ENCODE measurements around the gene RMI2. TPM values are rescaled to one million over a fixed set of nuclear protein-coding genes. Genes with fewer than 3 reads are reported as not detected.
"Not testable (repeated sequence)": the region's sequence is repeated elsewhere in the genome, so short reads cannot be mapped to it uniquely, and the experiment has no call there.

The RMI2 gene
- total and polyA plus RNA-seq, 4 donors: 0.28 to 8.5 (median 0.83) TPM

DNA sequence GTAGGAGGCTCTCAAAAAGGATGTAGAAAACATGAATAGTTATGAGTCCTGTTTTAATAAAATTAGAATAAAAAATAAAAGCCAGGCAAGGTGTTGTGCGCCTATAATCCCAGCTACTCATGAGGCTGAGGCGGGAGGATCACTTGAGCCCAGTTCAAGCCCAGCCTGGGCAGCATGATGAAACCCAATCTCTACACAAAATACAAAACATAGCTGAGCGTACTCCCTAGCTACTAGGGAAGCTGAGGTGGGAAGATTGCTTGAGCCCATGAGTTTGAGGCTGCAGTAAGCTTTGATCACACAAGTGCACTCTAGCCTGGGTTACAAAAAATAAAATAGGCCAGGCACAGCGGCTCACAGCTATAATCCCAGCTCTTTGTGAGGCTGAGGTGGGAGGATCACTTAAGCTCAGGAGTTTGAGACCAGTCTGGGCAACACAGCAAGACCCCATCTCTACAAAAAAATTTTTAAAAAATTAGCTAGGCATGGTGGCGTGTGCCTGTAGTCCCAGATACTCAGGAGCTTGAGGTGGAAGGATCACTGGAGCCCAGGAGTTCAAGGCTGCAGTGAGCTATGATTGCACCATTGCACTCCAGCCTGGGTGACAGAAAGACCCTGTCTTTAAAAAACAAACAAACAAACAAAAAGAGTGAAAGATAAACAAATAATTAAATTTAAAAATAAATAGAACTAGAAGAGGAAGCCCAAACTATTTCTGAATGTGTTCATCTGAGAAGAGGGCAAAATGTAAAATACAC is 46.9 kb upstream of the RMI2 start:
- DNase-seq (ENCODE audit: low spot score): no peak
- Histone ChIP-seq H3K27me3 (ENCODE audit: control insufficient read depth in 4 of 4, insufficient read depth in 4 of 4, low read length in 3 of 4) (no peaks in the 10 kb centered on the region), H3K4me1 (ENCODE audit: control insufficient read depth in 4 of 4, insufficient read depth in 4 of 4, low read length in 3 of 4) (peaks cover 6 to 17% (median 11%) of the 10 kb centered on the region in 4 donors), H3K4me3 (ENCODE audit: low read depth in 1 of 3, low read length in 3 of 3) (no peak overlapping the region), H3K27ac (ENCODE audit: low read depth in 1 of 2, low read length in 2 of 2) (no peak overlapping the region), H3K9me3 (ENCODE audit: control insufficient read depth in 4 of 4, low read length in 3 of 4) (no peaks in the 10 kb centered on the region), H3K9ac (ENCODE audit: low read depth in 1 of 2, low read length in 2 of 2) (no peak overlapping the region), H3K36me3 (ENCODE audit: control insufficient read depth in 4 of 4, insufficient read depth in 3 of 4, low read depth in 1 of 4, low read length in 3 of 4) (no peaks in the 10 kb centered on the region)
- WGBS: 97% methylated on average over 5 of the region's 5 CpGs
- TF ChIP-seq CTCF (IDR thresholded peaks at IDR 0.05; ENCODE audit: low read depth, low read length, missing input control) (no peak), EGR1 (IDR thresholded peaks at IDR 0.05; ENCODE audit: low read depth in 2 of 2) (no peak), YY1 (IDR thresholded peaks at IDR 0.05) (no peak), TAF1 (conservative IDR thresholded peaks at IDR 0.05) (no peak)
- TF ChIP-seq, protein P1, sequence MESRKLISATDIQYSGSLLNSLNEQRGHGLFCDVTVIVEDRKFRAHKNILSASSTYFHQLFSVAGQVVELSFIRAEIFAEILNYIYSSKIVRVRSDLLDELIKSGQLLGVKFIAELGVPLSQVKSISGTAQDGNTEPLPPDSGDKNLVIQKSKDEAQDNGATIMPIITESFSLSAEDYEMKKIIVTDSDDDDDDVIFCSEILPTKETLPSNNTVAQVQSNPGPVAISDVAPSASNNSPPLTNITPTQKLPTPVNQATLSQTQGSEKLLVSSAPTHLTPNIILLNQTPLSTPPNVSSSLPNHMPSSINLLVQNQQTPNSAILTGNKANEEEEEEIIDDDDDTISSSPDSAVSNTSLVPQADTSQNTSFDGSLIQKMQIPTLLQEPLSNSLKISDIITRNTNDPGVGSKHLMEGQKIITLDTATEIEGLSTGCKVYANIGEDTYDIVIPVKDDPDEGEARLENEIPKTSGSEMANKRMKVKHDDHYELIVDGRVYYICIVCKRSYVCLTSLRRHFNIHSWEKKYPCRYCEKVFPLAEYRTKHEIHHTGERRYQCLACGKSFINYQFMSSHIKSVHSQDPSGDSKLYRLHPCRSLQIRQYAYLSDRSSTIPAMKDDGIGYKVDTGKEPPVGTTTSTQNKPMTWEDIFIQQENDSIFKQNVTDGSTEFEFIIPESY (IDR thresholded peaks at IDR 0.05): no peak

GRCh38 chr16:11298950-11299547 is 46.2 kb upstream of the RMI2 start:
- H3K36me3 ChIP-seq (ENCODE audit: control insufficient read depth in 4 of 4, insufficient read depth in 3 of 4, low read depth in 1 of 4, low read length in 3 of 4); H3K27me3 ChIP-seq (ENCODE audit: control insufficient read depth in 4 of 4, insufficient read depth in 4 of 4, low read length in 3 of 4); H3K9ac ChIP-seq (ENCODE audit: low read depth in 1 of 2, low read length in 2 of 2); DNase-seq (ENCODE audit: low spot score); H3K4me3 ChIP-seq (ENCODE audit: low read depth in 1 of 3, low read length in 3 of 3); H3K9me3 ChIP-seq (ENCODE audit: control insufficient read depth in 4 of 4, low read length in 3 of 4); H3K27ac ChIP-seq (ENCODE audit: low read depth in 1 of 2, low read length in 2 of 2): not testable (repeated sequence)
- peaks cover 6 to 17% (median 11%) of the 10 kb centered on the region in 4 donors for H3K4me1 ChIP-seq (ENCODE audit: control insufficient read depth in 4 of 4, insufficient read depth in 4 of 4, low read length in 3 of 4)
- WGBS: 91% methylated on average over 13 of the region's 13 CpGs

DNA sequence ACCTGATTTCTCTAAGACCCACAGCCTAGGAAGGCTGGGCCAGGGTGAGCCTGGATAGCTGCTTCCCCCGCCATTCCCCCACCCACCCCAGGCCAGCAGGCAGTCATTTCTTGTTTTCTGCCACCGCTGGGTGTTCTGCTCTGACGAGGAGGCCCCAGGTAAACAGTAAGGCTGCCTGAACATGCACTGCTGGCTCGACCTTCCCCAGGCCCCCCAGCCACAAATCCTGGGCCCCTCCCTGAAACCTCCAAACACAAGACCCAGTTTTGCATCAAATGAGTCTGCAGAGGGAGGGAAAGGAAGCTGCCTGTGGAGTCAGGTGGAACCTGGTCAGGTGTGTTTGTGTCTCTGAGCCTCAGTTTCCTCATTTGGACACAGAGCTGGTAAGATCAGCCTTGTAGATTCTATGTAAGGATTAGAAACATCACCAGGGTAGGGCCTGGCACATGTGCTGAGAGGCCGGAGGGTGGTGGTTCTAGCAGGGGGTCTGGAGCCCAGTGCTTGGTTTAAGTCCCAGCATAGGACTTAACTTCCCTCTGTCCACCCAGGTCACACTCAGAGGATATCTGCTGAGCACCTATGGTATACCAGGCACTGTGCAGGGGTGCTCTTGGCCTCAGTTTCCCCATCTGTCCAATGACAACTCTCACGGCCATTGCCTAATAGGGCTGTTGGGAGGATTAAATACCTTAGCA is 45.2 kb upstream of the RMI2 start:
- no peaks in the 10 kb centered on the region for H3K36me3 ChIP-seq (ENCODE audit: control insufficient read depth in 4 of 4, insufficient read depth in 3 of 4, low read depth in 1 of 4, low read length in 3 of 4)
- 88% methylated on average over 6 of the region's 6 CpGs for WGBS
- H3K9ac ChIP-seq (ENCODE audit: low read depth in 1 of 2, low read length in 2 of 2): no peak overlapping the region
- no peaks in the 10 kb centered on the region for H3K27me3 ChIP-seq (ENCODE audit: control insufficient read depth in 4 of 4, insufficient read depth in 4 of 4, low read length in 3 of 4)
- no peak overlapping the region for H3K4me3 ChIP-seq (ENCODE audit: low read depth in 1 of 3, low read length in 3 of 3)
- H3K4me1 ChIP-seq (ENCODE audit: control insufficient read depth in 4 of 4, insufficient read depth in 4 of 4, low read length in 3 of 4): peaks cover 6 to 17% (median 11%) of the 10 kb centered on the region in 4 donors
- H3K27ac ChIP-seq (ENCODE audit: low read depth in 1 of 2, low read length in 2 of 2): no peak overlapping the region
- no peaks in the 10 kb centered on the region for H3K9me3 ChIP-seq (ENCODE audit: control insufficient read depth in 4 of 4, low read length in 3 of 4)
- no peak for DNase-seq (ENCODE audit: low spot score)
- TF ChIP-seq NR2F2 (IDR thresholded peaks at IDR 0.05) (no peak), GABPA (IDR thresholded peaks at IDR 0.05 in 1 of 2, conservative IDR thresholded peaks at IDR 0.05 in 1 of 2) (no peak), HNF4A (conservative IDR thresholded peaks at IDR 0.05) (no peak), MAX (IDR thresholded peaks at IDR 0.05) (no peak), EGR1 (IDR thresholded peaks at IDR 0.05; ENCODE audit: low read depth in 2 of 2) (no peak), RAD21 (IDR thresholded peaks at IDR 0.05) (no peak)
- TF ChIP-seq, protein P2, sequence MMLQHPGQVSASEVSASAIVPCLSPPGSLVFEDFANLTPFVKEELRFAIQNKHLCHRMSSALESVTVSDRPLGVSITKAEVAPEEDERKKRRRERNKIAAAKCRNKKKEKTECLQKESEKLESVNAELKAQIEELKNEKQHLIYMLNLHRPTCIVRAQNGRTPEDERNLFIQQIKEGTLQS (IDR thresholded peaks at IDR 0.05): no peak
- TF ChIP-seq, protein P3, sequence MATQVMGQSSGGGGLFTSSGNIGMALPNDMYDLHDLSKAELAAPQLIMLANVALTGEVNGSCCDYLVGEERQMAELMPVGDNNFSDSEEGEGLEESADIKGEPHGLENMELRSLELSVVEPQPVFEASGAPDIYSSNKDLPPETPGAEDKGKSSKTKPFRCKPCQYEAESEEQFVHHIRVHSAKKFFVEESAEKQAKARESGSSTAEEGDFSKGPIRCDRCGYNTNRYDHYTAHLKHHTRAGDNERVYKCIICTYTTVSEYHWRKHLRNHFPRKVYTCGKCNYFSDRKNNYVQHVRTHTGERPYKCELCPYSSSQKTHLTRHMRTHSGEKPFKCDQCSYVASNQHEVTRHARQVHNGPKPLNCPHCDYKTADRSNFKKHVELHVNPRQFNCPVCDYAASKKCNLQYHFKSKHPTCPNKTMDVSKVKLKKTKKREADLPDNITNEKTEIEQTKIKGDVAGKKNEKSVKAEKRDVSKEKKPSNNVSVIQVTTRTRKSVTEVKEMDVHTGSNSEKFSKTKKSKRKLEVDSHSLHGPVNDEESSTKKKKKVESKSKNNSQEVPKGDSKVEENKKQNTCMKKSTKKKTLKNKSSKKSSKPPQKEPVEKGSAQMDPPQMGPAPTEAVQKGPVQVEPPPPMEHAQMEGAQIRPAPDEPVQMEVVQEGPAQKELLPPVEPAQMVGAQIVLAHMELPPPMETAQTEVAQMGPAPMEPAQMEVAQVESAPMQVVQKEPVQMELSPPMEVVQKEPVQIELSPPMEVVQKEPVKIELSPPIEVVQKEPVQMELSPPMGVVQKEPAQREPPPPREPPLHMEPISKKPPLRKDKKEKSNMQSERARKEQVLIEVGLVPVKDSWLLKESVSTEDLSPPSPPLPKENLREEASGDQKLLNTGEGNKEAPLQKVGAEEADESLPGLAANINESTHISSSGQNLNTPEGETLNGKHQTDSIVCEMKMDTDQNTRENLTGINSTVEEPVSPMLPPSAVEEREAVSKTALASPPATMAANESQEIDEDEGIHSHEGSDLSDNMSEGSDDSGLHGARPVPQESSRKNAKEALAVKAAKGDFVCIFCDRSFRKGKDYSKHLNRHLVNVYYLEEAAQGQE (IDR thresholded peaks at IDR 0.05): no peak
- TF ChIP-seq, protein P1 (IDR thresholded peaks at IDR 0.05): no peak

Data from liver (tissue), 9 donors.